Vagina (tissue), 2 donors: ENCODE measurements around the gene UBE2Q1.

ENCODE experiments used
- POLR2A ChIP-seq, 2 donors: fragments of 450-650 bp; IDR thresholded peaks; one replicate each; pipeline ENCODE4 v1.6.1; 2017; ENCODE audit warnings: antibody characterized with exemption in 2 of 2, mild to moderate bottlenecking in 2 of 2, moderate library complexity in 2 of 2
- POLR2AphosphoS5 ChIP-seq, 2 donors: sonication (generic); formaldehyde crosslinking; IDR thresholded peaks; one replicate each; pipeline ENCODE4 v1.9.0; 2017; ENCODE audit warnings: antibody characterized with exemption in 2 of 2, mild to moderate bottlenecking in 2 of 2, low read depth in 1 of 2; ENCODE audit not compliant: insufficient read depth in 1 of 2
- TF ChIP-seq, protein P1 (sequence below), 3 experiments: fragments of 450-650 bp in 2 of 3; fragments of 200-600 bp in 1 of 3; sonication (generic) in 1 of 3; IDR thresholded peaks; one replicate each; pipeline ENCODE4 v1.5.1; 2017 to 2019; ENCODE audit warnings: antibody characterized with exemption in 3 of 3, mild to moderate bottlenecking in 2 of 3, moderate library complexity in 2 of 3

DNA sequence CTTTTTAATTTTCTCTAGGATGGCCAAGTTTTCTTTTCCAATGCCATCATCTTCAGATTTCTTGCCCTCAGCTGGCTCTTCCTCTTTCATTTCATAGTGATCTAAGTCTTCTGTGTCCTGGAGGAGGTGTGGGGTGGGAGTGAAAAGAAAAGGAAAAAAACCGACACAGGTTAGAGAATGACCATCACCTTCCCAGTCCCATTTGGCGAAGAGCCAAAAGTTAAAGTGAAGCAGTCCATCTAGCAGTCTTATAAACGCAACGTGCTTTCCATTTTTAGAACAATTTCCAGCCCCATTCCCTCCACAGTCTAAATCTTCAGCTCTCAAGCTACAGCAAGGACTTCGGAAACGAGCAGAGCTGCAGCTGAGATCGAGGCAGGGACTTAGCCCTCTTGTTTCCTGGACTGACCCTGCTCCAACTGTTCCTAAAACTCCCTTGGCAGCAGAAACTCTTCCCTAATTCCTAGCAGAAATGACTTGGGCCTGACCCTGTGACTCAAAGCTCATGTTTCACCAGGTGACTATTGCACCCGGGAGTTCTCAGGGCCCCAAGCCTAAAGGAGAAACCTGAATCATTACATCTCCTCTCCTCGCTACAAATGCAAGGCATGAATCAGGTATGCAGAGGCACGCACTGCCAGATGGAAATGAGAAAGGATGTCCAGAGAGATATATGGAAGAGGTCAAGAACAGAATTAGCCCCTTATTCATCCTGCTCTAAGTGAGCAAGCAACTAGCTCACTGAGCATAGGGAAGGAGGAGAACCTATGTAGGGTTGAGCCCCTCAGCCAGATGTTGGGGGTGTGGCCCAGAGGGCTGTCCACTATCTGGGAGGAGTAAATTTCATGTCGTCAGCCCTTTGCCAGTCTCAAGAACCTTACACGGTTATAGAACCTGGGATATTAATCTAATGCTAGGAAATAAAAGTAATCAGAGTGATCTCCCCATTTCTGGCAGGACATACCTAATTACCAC is 5.1 kb downstream of the UBE2Q1 start:
- TF ChIP-seq, protein P1, sequence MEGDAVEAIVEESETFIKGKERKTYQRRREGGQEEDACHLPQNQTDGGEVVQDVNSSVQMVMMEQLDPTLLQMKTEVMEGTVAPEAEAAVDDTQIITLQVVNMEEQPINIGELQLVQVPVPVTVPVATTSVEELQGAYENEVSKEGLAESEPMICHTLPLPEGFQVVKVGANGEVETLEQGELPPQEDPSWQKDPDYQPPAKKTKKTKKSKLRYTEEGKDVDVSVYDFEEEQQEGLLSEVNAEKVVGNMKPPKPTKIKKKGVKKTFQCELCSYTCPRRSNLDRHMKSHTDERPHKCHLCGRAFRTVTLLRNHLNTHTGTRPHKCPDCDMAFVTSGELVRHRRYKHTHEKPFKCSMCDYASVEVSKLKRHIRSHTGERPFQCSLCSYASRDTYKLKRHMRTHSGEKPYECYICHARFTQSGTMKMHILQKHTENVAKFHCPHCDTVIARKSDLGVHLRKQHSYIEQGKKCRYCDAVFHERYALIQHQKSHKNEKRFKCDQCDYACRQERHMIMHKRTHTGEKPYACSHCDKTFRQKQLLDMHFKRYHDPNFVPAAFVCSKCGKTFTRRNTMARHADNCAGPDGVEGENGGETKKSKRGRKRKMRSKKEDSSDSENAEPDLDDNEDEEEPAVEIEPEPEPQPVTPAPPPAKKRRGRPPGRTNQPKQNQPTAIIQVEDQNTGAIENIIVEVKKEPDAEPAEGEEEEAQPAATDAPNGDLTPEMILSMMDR (IDR thresholded peaks at IDR 0.05): no peak
- TF ChIP-seq POLR2AphosphoS5 (IDR thresholded peaks at IDR 0.05; ENCODE audit: insufficient read depth in 1 of 2, low read depth in 1 of 2): no peak
- TF ChIP-seq POLR2A (IDR thresholded peaks at IDR 0.05): no peak
